GM12892 (cell line): ENCODE measurements around the gene MPG.
A peak's percentile ranks its signal among the peaks of the same experiment; 100 is the strongest.

Experiments
- DNase-seq: peaks from one replicate; pipeline ENCODE4 v3.0.0; 2011; ENCODE audit not compliant: insufficient read length
- FAIRE-seq: peaks from 2 replicates; lab custom pipeline; 2011; peaks lifted over from hg19 to GRCh38; lab: Jason Lieb, UNC
- POLR2A ChIP-seq: IDR thresholded peaks from 2 replicates; pipeline ENCODE4 v1.6.1; 2011; ENCODE audit warnings: low read depth, low read length, control low read depth
- POLR2AphosphoS5 ChIP-seq: IDR thresholded peaks from 2 replicates; pipeline ENCODE4 v1.6.1; 2011; ENCODE audit warnings: low read depth, low read length, control low read depth
- TAF1 ChIP-seq: IDR thresholded peaks from 2 replicates; pipeline ENCODE4 v1.6.1; 2011; ENCODE audit warnings: low read depth, mild to moderate bottlenecking, control low read depth, low read length, borderline replicate concordance

Gene MPG

DNA sequence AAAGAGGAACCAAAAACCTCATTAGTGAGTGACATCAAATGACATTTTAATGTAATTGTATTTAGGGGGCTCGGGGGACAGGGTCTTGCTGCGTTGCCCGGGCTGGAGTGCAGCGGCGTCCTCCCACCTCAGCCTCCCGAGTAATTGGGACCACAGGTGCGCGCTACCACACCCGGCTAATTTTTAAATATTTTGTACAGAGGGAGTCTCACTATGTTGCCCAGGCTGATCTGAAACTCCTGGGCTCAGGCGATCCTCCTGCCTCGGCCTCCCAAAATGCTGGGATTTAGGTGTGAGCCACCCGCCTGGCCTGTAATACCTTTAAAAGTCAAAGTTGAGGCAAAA lies 23.8 kb upstream of the MPG start:
- no peak for TF ChIP-seq POLR2AphosphoS5
- TF ChIP-seq TAF1 = no peak
- no peak for TF ChIP-seq POLR2A
- no peak for FAIRE-seq
- no peak for DNase-seq

GRCh38 chr16:55571-56136 lies 22.4 kb upstream of the MPG start:
- TF ChIP-seq POLR2AphosphoS5 = no peak
- TF ChIP-seq TAF1 = no peak
- no peak for TF ChIP-seq POLR2A
- no peak for FAIRE-seq

DNA sequence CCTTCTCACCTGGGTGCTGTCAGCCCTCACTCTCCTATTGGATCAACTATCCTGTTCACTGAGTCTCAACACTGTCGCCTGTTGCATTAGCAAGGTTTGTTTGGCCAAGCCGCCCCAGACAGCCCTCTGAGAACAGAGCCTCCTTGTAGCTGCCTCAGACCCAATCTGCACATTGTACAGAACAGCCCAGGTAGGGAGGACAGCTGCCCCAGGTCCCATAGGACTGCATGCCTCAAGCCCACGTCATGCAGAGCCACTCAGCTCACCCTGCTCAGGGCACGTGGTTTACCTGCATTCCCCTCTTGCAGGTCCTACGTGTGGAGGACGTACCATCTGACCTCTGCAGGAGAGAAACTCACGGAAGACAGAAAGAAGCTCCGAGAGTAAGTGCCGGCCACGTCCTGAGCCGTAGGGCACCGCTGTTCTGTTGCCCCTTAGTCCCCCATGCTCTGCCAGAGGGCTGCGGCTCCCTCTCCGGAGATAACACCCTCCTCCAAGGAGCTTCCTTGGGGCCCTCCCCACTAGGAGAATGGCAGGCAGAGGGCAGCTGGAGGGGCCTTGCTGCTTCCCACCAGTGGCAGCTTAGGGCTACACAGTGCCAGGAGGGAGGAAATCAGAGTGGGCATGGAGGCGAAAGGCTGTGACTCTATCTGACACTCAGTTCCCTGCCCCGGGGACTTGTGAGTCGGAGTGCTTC lies 21.6 kb upstream of the MPG start:
- TF ChIP-seq POLR2A = no peak
- TF ChIP-seq TAF1 = no peak
- TF ChIP-seq POLR2AphosphoS5 = no peak

More at GRCh38 chr16:55571-56136, 22.4 kb upstream of the MPG start:
- DNase-seq = no peak

DNA sequence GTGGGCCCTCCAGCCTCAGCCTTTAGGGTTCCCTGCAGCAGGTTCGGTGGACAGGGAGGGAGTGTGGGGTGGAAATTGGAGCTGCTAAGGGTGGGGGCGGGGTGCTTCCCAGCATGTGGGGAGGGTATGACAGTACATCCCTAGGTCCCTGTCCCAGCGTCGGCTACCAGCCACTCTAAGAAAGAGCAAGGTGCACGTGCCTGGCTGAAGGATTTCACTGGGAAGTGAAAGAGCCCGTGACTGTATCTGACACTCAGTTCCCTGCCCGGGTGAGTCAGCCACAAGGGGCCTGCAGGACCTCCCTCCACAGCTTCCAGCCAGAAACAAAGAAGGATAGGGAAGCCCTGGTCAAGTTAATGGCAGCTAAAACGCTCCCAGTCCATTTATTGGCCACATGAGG lies 20.3 kb upstream of the MPG start:
- no peak for DNase-seq
- no peak for FAIRE-seq

More for the DNA sequence above, 21.6 kb upstream of the MPG start:
- FAIRE-seq (no peak), DNase-seq (no peak)

GRCh38 chr16:58491-59439 lies 19.3 kb upstream of the MPG start:
- no peak for FAIRE-seq
- TF ChIP-seq POLR2AphosphoS5 = 0 out of 2 replicates have a peak, but pooled peaks have one; percentile 26
- no peak for TF ChIP-seq TAF1
- no peak for DNase-seq

More for the DNA sequence above, 20.3 kb upstream of the MPG start:
- TF ChIP-seq POLR2A = no peak
- no peak for TF ChIP-seq POLR2AphosphoS5
- TF ChIP-seq TAF1 = no peak

DNA sequence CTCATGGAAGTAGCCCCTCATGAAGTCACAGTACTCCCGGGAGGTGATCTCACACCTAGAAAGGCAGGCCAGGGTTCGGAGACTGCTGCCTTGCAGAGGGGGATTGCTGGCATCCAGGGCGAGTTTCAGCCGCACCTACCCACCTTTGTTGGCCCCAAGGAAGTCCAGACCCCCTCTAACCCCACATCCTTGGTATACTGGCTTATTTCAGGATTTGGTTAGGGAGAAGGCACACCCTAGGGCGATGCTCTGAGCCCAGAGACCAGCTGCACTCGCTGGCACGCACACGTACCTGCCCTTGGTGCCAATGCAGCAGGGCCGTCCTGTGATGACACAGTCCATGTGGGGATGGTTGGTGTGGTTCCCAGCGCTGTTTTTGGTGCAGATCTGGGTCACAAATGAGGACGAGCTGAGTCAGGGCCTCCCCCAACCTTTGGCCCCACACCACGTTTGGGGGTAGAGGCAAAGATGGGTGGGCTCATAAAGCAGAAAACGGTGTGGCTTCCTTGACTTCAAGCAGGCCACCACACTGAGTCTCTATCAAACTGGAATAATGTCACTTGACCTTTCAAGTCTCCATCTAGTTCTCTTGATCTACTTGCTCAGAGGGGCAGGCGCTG lies 18.5 kb upstream of the MPG start:
- no peak for TF ChIP-seq TAF1
- TF ChIP-seq POLR2A = no peak
- no peak for TF ChIP-seq POLR2AphosphoS5
- no peak for DNase-seq
- FAIRE-seq = no peak

GRCh38 chr16:60166-60565 lies 17.9 kb upstream of the MPG start:
- TF ChIP-seq POLR2AphosphoS5 (no peak), TAF1 (no peak), POLR2A (no peak)
- no peak for DNase-seq
- no peak for FAIRE-seq

- FAIRE-seq (no peak), DNase-seq (no peak)
- TF ChIP-seq TAF1 (no peak), POLR2A (no peak), POLR2AphosphoS5 (no peak)
Measured at GRCh38 chr16:60929-61878, 16.8 kb upstream of the MPG start.

GRCh38 chr16:61879-62281 lies 16.1 kb upstream of the MPG start:
- no peak for TF ChIP-seq POLR2AphosphoS5
- DNase-seq (no peak), FAIRE-seq (no peak)

GRCh38 chr16:62283-62967 lies 15.6 kb upstream of the MPG start:
- TF ChIP-seq POLR2A (no peak), POLR2AphosphoS5 (no peak), TAF1 (no peak)
- DNase-seq (no peak), FAIRE-seq (no peak)
